NCI-H1105 treated with DMSO at 0.1 percent for 48 hours (cell line): ENCODE measurements around the gene SBNO1.
A peak's percentile ranks its signal among the peaks of the same experiment; 100 is the strongest.
"Not testable (repeated sequence)": the region's sequence is repeated elsewhere in the genome, so short reads cannot be mapped to it uniquely, and the experiment has no call there.

ENCODE experiments used
- DNase-seq: peaks from one replicate; lab custom pipeline; 2025; lab: John Stamatoyannopoulos, UW

SBNO1 gene

DNA sequence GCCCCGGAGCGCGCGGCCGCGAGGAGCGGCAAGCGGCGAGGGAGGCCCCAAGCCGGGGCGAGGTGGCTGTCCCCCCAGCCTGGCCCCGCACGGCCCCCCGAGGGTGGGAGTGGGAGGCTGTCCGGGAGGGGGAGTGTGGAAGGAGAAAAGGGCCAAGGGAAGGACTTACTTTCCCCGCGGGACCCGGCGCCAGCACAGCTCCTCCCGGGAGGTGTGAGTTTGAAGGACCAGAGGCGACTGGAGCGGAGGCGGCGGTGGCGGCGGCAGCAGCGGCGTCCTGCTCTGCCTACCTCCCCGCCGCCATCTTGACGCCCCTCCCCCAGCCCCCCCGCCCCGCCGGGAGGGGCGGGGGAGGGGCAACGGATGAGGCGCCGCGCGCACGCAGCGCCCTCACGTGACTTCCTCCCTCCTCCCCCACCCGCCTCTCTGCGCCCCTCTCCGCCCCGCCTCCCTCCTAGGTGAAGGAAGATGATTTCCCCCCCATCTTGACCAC, at the start of gene SBNO1:
SBNO1 (minus strand) TSS at position 316 of the 493 bp plus-strand sequence. CDS start 14,406 bp downstream, outside the sequence.
- DNase-seq, result peak; percentile 92

DNA sequence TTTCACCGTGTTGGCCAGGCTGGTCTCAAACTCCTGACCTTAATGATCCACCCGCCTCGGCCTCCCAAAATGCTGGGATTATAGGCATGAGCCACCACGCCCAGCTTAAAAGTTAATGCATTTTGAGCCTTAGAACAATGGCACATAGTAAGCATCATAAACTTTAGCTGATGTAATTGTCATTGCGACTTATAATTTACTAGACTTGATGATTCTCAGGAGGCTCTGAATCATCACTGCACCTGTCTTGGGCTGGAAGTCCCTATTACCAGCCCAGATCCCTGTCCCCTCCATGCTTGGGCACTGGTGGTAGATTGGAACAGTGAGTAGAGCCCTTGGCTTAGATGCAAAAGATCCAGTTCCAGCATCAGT, 45.4 kb upstream of the SBNO1 start:
- no peak for DNase-seq

DNA sequence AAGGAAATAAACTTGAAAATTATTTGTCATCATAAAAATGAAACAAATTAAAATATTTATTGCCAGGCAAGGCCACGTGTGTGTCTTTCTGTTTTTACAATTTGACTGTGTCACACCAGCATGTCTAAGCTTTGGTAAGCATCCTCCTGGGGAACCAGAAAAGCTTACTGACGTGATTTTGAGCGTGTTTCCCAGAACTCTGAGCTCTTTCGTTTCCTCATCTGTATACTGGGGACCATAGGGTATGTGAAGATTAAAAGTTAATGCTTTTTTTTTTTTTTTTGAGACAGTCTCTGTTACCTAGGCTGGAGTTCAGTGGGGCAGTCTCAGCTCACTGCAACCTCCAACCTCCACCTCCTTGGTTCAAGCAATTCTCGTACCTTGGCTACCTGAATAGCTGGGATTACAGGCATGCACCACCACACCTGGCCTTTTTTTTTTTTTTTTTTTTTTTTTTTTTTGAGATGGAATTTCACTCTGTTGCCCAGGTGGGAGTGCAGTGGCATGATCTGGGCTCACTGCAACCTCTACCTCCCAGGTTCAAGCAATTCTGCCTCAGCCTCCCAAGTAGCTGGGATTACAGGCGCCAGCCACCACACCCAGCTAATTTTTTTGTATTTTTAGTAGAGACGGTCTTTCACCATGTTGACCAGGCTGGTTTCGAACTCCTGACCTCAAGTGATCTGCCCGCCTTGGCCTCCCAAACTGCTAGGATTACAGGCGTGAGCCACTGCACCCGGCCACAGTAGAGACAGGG, 44.8 kb upstream of the SBNO1 start:
- DNase-seq, result not testable (repeated sequence)

DNA sequence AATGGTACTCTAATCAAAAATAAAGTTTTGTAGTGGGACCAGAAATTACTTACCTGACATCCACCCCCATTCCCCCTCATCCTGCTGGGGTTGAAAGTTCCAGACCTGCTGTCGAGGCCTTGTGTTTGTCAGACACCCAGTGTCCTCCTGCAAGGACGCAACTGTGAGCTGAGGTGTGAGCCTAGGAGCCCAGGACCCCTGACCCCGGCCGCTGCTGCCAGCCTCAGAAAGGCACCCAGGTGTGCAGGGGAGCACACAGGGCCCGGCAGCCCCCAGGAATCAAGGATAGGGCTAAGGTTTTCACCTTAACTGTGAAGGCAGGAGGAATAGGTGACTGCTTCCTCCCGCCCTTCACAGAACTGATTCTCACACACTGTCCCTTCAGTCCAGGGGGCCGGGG, 44.0 kb upstream of the SBNO1 start:
- not testable (repeated sequence) for DNase-seq

DNA sequence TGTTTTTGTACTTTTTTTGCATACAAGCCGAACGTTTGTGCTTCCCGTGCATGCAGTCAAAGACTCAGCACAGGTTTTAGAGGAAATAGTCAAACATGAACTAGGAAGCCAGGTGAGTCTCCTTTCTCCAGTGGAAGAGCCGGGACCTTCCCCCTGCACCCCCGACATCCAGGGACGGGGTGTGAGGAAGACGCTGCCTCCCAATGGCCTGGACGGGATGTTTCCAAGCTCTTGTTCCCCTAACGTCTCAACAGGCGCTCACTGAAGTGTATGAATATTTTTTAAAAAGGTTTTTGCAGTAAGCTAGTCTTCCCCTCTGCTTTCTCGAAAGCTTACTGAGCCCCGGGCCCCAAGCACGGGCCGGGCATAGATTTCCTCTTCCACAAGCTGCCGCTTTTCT, 43.3 kb upstream of the SBNO1 start:
- not testable (repeated sequence) for DNase-seq

DNA sequence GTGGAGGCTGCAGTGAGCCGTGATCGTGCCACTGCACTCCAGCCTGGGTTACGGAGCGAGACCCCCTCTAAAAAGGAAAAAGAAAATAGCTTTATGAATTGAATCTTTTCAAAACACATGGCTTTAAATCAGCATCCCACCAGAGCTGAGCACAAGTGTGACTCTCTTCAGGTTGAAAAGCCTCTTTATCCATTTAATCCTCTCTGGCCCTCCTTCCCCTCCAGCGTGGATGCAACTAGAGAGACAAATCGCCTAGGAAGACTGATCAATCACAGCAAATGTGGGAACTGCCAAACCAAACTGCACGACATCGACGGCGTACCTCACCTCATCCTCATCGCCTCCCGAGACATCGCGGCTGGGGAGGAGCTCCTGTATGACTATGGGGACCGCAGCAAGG, 42.6 kb upstream of the SBNO1 start:
- DNase-seq, result not testable (repeated sequence)

DNA sequence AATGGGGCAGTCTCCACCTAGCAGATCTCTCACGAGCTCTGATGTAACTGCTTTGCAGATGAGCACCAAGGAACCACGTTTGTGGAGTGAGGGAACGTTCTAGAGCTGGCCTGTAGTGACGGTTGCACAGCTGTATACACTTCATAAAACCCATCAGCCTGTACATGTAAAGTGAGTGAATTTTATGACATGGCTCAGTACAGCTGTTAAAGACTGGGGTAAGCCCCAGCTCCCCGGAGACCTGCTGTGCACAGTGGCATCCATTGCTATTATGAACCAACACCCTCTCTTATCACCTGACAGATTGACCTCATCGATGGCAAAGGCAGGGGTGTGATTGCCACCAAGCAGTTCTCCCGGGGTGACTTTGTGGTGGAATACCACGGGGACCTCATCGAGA, 39.9 kb upstream of the SBNO1 start:
- no peak for DNase-seq

DNA sequence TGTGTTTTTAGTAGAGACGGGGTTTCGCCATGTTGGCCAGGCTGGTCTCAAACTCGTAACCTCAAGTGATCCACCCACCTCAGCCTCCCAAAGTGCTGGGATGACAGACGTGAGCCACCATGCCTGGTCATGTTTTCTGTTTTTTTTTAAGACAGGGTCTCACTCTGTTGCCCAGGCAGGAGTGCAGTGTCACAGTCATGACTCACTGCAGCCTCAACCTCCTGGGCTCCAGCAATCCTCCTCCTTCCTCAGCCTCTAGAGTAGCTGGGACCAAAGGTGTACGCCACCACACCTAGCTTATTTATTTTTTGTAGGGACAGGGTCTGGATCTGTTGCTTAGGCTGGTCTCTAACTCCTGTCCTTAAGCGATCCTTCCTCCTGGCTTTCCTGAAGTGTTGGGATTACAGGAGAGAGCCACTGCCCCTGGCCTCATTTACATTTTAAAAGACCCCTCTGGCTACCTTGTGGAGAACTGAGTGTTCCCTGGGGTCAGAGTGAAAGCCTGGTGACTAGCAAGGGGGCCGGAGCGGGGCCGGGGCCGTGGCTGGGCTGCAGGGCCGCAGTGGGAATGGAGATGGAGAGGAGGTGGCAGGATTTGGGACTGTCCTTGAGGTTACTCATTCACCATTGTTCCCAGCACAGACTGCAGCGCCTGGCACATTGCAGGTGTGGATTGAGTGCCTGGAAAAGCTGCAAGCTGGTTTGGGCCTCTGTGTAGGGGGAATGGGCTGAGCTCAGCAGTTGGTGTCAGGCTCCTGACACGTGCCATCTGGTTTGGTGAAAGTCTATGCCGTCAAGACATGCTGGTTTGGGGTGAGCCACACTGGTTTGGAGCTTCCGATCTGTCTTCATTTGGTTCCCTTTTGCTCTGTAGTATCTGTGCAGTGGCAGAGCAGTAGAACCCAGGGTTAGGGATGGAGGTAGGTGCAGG, 37.4 kb upstream of the SBNO1 start:
- no peak for DNase-seq

DNA sequence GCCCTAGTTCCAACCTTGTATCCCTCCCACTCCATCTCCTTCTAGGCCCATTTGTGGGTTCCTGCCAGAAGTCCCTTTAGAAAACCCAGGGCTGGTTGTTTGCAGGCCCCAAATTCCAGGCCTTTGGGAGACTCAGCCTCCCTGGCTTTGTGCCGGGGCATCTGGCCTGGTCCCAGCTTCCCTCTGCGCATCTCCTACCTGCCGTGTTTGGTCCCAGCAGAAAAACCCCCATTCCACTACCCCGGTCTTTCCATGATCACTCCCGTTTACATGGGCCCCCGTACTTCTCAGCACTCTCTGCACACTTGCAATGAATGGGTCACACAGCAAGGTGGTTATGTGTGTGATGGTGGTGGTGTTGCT, 34.6 kb upstream of the SBNO1 start:
- DNase-seq, result no peak

DNA sequence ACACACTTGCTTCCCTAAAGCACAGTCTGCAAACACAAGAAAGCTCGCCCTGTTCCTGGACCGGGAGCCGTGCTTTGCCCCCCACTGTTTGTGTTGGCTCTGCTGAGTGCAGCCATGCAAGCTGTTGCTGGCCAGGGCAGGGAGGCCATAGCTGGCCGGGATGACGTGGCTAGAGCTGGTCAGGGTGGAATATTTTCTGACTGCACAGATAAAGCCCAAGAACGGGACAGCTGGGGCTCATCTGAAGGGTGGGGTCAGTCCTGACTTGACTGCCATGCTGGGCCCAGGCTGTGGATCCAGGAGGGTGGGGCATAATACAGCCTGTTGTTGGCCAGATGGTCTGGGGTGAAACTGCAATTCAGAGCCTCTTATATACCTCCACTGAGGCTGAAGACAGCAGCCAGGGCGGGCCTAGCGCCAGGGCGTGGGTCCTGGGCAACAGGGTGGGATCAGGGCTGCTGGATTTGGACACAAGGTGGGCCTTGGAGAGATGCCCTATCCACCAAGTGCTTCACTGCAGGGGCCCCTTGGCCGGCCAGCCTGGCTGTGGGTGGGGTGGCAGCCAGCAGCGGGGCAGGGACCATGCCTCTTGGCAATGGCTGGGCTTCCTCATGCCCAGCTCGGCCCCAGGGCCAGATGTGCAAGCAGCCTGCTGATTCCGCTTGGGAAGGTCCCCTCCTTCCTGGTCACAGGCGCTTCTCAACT, 34.1 kb upstream of the SBNO1 start:
- DNase-seq, result no peak

DNA sequence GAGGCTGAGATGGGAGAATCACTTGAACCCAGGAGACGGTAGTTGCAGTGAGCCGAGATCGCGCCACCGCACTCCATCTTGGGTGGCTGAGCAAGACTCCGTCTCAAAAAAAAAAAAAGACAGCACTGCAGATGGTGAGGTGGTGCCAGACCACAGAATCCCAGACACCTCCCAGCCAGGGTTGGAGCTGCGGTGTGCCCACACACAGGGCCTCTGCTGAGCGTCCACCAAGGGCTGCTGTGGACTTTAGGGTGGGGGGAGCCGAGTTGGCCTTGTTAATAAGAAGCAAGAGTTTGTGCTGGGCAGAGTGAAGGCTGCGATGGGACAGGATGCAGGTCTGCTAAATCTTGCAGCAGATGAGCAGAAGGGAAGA, 33.5 kb upstream of the SBNO1 start:
- DNase-seq, result no peak

DNA sequence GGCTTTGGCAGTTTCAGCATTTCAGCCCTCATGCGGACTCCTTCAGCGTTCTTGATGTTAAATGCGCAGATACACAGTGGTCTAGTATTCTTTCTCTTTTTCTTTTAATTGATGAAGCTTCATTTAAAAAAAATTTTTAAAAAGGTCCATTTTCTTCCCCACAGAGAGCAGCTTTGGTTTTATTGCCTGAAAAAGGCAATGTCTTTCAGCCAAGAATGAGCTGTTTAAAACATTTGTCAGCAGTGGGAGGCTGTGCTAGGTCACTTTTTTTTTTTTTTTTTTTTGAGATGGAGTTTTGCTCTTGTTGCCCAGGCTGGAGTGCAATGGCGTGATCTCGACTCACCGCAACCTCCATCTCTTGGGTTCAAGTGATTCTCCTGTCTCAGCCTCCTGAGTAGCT, 32.8 kb upstream of the SBNO1 start:
- no peak for DNase-seq

DNA sequence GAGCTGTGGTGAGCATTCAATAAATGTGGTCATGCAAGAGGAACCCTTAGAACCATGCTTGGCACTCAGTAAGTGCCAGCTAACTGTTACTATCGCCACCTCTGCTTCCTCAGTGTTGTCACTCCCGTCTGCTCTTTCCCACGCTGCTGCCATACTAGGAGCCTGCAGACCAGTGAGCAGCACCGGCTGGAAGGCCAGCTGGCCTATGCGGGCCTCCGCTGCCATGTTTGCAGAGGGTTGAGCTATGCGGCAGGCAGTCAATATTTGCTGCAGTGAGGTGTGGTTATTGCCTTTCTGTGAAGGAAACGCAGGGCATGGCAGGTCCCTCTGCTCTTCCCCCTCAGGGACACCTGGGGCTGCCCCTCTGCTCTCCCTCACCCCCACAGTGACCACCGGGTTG, 32.3 kb upstream of the SBNO1 start:
- no peak for DNase-seq

DNA sequence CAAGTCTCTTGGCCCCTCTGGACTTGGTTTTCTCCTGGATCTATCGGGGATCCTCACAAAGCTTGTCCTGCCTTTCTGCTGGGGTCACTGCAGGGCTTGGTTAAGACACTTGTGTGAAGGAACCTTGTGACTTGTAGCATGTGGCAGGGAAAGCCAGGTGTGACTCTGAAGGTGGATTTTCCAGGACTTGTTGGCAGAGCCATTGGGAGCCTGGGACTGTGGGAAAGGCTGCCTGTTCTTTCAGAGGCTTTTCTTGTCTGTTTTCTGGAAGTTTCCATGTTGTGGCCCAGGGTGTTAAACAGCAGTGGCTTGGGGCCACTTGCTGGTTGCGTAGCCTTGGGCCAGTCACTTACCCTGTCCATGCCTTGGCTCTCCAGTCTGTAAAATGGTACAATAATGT, 31.9 kb upstream of the SBNO1 start:
- no peak for DNase-seq

DNA sequence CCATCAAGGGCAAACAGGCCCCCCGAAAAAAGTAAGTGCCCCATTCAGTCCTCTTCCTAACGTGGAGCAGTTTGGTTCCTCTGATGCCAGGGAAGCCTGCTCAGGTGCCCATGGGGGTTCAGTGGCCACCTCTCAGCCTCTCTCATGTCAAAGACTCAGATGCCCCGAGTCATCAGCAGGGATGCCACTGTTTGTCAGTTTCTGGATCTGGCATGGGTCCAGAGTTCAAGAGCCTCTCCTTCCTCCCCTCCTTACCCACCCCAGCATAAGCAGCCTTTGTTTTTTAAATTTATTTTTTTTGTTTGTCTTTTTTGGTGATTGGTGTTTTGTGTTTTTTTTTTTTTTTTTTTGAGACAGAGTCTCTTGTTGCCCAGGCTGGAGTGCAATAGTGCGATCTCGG, 30.6 kb upstream of the SBNO1 start:
- DNase-seq, result no peak

DNA sequence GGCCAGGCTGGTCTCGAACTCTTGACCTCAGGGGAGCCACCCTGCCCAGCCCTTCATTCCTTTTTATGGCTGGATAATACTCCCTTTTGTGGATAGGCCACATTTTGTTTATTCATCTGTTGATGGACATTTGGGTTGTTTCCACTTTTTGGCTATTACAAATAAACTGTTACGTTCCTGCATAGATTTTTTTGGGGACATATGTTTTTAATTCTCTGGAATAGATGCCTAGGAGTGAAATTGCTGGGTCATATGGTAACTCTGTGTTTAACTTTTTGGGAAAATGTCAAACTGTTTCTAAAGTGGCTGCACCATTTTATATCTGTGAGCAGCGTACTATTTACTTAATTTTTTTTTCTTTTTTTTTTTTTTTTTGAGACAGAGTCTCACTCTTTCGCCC, 29.1 kb upstream of the SBNO1 start:
- no peak for DNase-seq

DNA sequence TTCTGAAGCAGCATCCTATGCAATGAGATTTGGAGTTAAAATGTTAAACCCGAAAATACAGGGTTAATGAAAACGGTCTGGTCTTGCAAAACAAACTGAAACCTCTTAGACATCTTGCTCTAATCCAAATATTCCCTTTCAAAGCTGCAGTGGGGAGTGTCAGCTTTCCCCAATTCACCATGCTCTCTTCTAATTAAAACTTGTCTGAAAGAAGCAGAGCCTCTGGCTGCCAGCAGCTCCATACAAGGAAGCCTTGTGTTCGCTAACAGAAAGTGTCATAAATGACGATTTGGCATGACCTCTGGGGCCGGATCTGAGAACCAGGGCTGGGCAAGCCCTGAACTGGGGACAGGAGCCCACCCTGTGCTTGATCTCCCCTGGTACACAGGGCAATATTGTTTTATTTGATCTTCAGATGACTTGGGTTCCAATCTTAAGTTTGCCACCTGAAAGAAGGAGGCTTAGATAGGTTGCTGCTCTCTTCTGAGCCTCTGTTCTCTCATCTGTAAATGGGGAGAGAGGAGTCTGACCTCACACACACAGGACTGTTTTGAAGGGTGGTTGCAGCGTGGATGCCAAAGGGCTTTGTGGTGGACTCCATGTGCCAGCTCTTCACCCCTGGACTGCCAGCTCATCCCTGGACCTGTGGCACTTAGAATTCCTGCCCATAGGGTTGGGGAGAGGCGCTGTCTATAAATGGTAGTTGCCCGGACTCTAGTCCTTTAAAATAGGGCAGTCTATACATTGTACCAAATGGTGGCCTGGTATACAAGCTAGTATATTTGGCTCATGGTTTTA, 27.1 kb upstream of the SBNO1 start:
- no peak for DNase-seq

DNA sequence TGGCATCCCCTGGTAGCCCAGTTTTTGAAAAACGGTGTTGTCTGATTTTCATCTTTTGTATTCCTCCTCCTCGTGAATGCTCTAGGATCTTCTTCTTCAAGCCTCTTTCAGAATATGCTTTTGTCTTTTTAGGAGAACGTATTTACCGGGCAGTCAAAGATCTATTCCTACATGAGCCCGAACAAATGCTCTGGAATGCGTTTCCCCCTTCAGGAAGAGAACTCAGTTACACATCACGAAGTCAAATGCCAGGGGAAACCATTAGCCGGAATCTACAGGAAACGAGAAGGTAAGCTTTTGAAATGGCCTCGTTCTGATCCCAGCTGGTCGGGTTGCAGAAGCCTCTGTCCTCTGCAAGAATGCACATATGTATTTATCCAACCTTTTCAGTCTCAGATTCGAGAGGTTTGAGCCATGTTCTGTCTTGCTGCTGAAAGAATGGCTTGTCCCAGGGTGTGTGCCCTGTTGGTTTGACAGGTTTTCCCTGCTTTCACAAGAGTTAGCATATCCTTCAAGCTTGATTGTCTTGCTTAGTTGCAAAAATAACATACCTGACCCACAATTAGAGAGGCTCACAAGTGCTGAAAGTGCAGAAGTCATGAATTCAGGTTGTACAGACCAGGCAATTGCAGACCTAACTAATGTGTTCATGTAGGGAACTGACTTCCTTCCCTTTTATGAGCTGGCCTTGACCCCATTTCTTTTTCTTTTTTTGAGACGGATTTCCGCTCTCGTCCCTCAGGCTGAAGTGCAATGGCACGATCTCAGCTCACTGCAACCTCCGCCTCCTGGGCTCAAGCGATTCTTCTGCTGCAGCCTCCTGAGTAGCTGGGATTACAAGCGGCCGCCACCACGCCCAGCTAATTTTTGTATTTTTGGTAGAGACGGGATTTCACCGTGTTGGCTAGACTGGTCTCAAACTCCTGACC, 26.1 kb upstream of the SBNO1 start:
- no peak for DNase-seq

DNA sequence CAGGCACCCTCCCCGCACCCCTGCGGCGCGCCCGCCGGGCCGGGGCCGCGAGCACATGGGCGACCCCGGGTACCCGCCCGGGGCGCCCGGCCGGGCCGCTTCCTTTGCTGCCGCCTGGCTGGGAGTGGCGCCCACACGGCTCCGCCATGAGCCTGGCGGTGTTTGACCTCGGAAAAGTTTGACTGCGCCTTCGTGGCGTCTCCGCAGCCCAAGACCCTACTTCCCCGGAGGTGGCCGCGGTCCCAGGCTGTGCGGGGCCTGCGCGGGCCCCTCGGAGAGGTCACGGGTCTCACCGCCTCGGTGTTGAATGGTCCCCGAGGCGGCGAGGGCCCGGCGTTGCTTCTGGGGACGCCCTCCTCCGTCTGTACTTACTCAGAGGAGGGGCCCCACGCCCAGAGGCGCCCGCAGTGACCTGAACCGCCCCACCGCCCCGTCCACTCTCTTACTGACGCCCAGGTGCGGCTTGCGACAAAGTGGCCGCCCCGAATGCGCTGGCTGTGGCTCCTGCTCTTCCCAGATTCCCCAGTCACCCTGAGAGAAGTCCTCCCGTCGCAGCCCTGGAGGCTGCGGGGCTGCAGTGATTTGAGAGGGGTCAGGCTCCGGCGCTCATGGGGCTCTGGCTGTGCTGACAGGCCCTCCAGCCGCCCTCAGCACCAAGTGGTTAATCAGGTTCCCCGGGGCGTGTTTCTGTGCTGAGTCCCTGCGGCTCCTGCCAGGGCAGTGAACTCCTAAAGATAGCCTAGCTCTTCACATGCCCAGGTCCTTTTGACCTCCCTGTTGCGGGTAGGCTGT, 25.1 kb upstream of the SBNO1 start:
- no peak for DNase-seq
